ENCODE results near the gene FLVCR2.
A peak's percentile ranks its signal among the peaks of the same experiment; 100 is the strongest.

Gene FLVCR2

DNA sequence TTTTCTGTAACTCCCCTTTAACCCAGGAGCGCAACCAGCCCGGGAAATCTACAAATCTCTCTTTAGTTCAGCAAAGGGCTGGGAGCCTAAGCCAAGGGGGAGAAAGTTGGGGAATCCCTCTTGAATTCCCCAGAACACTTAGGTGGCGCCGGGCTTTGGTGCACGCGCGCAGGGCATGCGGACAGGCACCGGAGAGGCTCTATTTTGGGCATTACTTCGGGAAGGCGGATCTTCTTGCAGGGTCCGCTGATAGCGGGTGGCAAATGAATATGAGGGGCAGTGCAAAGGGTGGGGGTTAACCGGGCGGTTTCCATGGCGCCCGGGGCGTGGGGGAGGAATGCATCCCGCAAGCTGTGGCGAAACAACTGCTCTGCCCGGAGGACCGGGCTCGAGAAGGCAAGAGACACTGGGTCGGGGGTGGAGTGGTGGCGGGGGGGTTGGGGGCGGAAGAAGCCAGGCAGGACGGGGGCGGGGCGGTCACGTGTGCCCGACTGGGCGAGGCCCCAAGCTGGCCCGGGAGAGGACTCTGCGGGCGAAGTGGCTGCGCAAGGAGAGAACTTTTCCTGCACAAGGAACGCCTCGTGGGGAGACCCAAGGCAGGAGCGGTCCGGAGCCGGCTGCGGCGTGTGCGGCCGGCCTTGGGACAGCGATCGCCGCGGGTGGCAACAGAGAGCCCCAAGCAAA is at the start of gene FLVCR2:
Gene FLVCR2, plus strand, starts transcription at position 519 of the 684 bp plus-strand sequence. CDS start 353 bp downstream, outside the sequence.
- DNase-seq (ENCODE audit: low spot score): no peak

- DNase-seq (ENCODE audit: low spot score): no peak
Measured at GRCh38 chr14:75531256-75531655, 47.2 kb upstream of the FLVCR2 start.

GRCh38 chr14:75531660-75532317 is 46.6 kb upstream of the FLVCR2 start:
- DNase-seq (ENCODE audit: low spot score): no peak

- no peak for DNase-seq (ENCODE audit: low spot score)
Measured at GRCh38 chr14:75533791-75534555, 44.4 kb upstream of the FLVCR2 start.

GRCh38 chr14:75535164-75535898 is 43.1 kb upstream of the FLVCR2 start:
- no peak for DNase-seq (ENCODE audit: low spot score)

- no peak for DNase-seq (ENCODE audit: low spot score)
Measured at GRCh38 chr14:75537071-75537470, 41.3 kb upstream of the FLVCR2 start.

GRCh38 chr14:75539162-75539560 is 39.3 kb upstream of the FLVCR2 start:
- no peak for DNase-seq (ENCODE audit: low spot score)

- DNase-seq (ENCODE audit: low spot score): no peak
Measured at GRCh38 chr14:75539561-75540478, 38.6 kb upstream of the FLVCR2 start.

GRCh38 chr14:75540479-75540851 is 38.0 kb upstream of the FLVCR2 start:
- no peak for DNase-seq (ENCODE audit: low spot score)

DNA sequence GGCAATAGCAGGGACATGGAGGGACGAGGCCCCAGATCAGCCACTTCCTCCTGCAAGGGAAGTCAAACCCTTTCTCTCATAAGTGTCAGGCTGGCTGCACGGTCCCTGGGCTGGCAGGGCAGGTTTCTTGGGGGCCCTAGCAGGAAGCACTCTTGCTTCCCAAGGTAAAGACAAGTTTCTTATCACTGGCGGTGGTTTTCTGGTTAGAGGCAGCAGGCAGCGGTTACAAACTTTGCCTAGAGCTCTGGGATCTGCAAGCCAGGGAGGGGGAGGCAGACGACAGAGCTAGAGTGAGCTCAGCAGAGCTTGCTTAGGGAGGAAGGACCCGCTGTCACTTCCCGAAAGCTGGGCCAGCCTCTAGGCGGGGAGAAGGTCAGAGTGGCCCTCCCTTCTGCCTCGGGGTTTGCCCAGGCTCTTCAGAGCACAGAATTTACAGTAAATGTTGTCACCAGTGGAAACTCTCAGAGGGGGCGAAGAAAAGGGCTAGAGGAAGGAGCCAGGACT is 35.8 kb upstream of the FLVCR2 start:
- peak; percentile 89 for DNase-seq (ENCODE audit: low spot score)

DNA sequence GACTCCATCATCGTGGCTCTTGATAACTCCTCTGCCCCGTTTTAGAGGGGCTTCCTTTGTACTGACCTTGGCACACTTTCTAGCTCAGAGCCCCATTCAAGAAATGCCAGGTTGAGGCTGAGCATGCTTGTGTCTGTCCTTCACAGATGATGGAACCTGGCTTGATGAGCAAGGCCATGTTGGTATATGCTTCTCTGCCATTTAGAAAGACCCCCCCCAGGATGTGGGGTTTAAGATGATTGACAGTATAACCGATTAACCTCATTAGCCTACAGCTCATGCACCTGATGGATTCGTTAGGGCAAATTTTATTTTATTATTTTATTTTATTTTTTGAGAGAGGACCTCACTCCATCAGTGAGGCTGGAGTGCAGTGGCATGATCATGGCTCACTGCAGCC is 35.2 kb upstream of the FLVCR2 start:
- DNase-seq (ENCODE audit: low spot score): no peak

- no peak for DNase-seq (ENCODE audit: low spot score)
Measured at GRCh38 chr14:75543786-75544185, 34.6 kb upstream of the FLVCR2 start.

- no peak for DNase-seq (ENCODE audit: low spot score)
Measured at GRCh38 chr14:75545907-75546306, 32.5 kb upstream of the FLVCR2 start.

GRCh38 chr14:75547552-75548250 is 30.7 kb upstream of the FLVCR2 start:
- no peak for DNase-seq (ENCODE audit: low spot score)

DNA sequence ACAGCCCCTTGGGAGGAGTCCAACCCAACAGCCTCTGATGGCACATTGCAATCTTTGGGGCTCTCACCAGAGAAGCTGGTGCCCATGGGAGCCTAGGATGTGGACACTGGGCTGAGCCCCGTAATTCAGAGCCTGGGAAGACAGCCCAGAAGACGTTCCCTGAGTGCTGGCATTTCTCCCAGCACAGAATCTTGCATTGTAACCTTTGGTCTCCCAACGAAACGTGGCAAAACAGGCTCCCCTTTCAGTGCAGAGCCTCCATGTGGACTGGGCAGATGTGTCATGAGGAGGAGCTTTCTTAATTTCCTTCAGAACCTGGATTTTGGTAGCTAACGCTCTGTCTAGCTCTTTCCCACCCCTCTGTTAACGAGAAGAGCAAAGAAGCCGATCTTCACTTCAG is 29.9 kb upstream of the FLVCR2 start:
- DNase-seq (ENCODE audit: low spot score): no peak

DNA sequence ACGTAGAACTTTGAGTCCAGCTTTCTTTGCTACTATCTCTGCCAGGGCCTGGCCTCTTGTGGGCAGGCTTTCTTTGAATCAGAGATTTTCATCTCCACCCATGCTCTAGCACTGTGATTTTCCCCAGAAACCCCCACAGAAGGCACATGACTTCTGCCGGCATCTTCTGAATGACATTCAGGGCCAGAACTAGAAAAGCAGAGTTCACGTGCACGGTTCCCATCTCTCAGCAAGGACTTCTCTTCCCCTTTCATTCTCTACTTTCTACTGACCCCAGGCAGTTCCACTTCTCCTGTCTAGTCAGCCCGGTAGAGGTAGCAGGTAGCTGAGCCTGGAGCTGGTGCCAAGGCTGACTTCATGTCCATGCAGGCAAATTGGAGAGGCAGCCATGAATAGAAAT is 29.3 kb upstream of the FLVCR2 start:
- DNase-seq (ENCODE audit: low spot score): no peak

- DNase-seq (ENCODE audit: low spot score): no peak
Measured at GRCh38 chr14:75551021-75551420, 27.4 kb upstream of the FLVCR2 start.

GRCh38 chr14:75553157-75553556 is 25.3 kb upstream of the FLVCR2 start:
- no peak for DNase-seq (ENCODE audit: low spot score)

- no peak for DNase-seq (ENCODE audit: low spot score)
Measured at GRCh38 chr14:75553761-75554364, 24.6 kb upstream of the FLVCR2 start.

DNA sequence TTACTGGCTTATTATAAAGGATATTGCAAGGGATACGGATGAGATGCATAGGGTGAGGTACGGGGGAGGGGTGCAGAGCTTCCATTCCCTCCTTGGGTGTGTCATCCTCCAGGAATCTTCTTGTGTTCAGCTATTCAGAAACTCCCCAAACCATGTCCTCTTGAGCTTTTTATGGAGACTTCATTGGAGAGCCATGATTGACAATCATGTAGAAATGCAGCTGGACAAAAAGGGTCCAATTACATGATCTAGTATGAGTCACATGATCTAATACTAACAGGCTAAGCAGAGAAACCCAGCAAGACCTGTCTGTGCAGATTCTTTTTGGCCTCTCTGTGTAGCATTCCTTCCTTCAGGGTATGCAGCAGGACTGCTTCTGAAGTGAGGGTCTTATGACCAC is 23.9 kb upstream of the FLVCR2 start:
- DNase-seq (ENCODE audit: low spot score): no peak
